ENCODE results near the gene GPX1.
"Not testable (repeated sequence)": the region's sequence is repeated elsewhere in the genome, so short reads cannot be mapped to it uniquely, and the experiment has no call there.

Gene GPX1

GRCh38 chr3:49358217-49358883 is at the start of gene GPX1:
TSS of gene GPX1 (minus strand) at chr3:49358353. CDS start at chr3:49358278, 75 bp downstream.
- peak; percentile 34 to 78 (median 59) for DNase-seq

- no peak for DNase-seq
Measured at GRCh38 chr3:49406571-49407565, 48.7 kb upstream of the GPX1 start.

- not testable (repeated sequence) for DNase-seq
Measured at GRCh38 chr3:49405570-49405969, 47.4 kb upstream of the GPX1 start.

GRCh38 chr3:49403891-49404290 is 45.7 kb upstream of the GPX1 start:
- DNase-seq, result no peak

GRCh38 chr3:49401766-49402165 is 43.6 kb upstream of the GPX1 start:
- no peak for DNase-seq

GRCh38 chr3:49399461-49399860 is 41.3 kb upstream of the GPX1 start:
- no peak for DNase-seq

- no peak for DNase-seq
Measured at GRCh38 chr3:49397470-49397869, 39.3 kb upstream of the GPX1 start.

- DNase-seq, result not testable (repeated sequence)
Measured at GRCh38 chr3:49391310-49391709, 33.2 kb upstream of the GPX1 start.

GRCh38 chr3:49389297-49389696 is 31.1 kb upstream of the GPX1 start:
- DNase-seq, result no peak

GRCh38 chr3:49388289-49388820 is 30.2 kb upstream of the GPX1 start:
- DNase-seq, result no peak

GRCh38 chr3:49387721-49388120 is 29.6 kb upstream of the GPX1 start:
- no peak for DNase-seq

GRCh38 chr3:49386056-49386756 is 28.1 kb upstream of the GPX1 start:
- no peak for DNase-seq

GRCh38 chr3:49385617-49386016 is 27.5 kb upstream of the GPX1 start:
- no peak for DNase-seq

- no peak for DNase-seq
Measured at GRCh38 chr3:49383387-49383786, 25.2 kb upstream of the GPX1 start.

- DNase-seq, result no peak
Measured at GRCh38 chr3:49378249-49378895, 20.2 kb upstream of the GPX1 start.

GRCh38 chr3:49377483-49377882 is 19.3 kb upstream of the GPX1 start:
- no peak for DNase-seq

GRCh38 chr3:49371946-49372345 is 13.8 kb upstream of the GPX1 start:
- no peak for DNase-seq

GRCh38 chr3:49370585-49371290 is 12.6 kb upstream of the GPX1 start:
- DNase-seq, result no peak

GRCh38 chr3:49362561-49362960 is 4.4 kb upstream of the GPX1 start:
- no peak for DNase-seq

- DNase-seq, result no peak
Measured at GRCh38 chr3:49359623-49360022, 1.5 kb upstream of the GPX1 start.

GRCh38 chr3:49358884-49359225 is 702 bp upstream of the GPX1 start:
- DNase-seq, result peak in 2 of 6 experiments; percentile 26 to 30
